DOHH2 (cell line): Measurements from ENCODE around the gene WHRN.

Experiments
- EZH2phosphoT487 ChIP-seq: fragments of 200-600 bp; sonication (generic); IDR thresholded peaks from 2 replicates; pipeline ENCODE4 v1.6.1; 2017; ENCODE audit warnings: borderline replicate concordance, mild to moderate bottlenecking, antibody characterized with exemption, low read length, moderate library complexity, mixed read lengths
- TF ChIP-seq, protein P1 (sequence below): fragments of 200-600 bp; sonication (generic); IDR thresholded peaks from one replicate; pipeline ENCODE4 v1.5.1; 2014; ENCODE audit warnings: antibody characterized with exemption, mild to moderate bottlenecking, low read depth, low read length; ENCODE audit not compliant: poor library complexity, severe bottlenecking

DNA sequence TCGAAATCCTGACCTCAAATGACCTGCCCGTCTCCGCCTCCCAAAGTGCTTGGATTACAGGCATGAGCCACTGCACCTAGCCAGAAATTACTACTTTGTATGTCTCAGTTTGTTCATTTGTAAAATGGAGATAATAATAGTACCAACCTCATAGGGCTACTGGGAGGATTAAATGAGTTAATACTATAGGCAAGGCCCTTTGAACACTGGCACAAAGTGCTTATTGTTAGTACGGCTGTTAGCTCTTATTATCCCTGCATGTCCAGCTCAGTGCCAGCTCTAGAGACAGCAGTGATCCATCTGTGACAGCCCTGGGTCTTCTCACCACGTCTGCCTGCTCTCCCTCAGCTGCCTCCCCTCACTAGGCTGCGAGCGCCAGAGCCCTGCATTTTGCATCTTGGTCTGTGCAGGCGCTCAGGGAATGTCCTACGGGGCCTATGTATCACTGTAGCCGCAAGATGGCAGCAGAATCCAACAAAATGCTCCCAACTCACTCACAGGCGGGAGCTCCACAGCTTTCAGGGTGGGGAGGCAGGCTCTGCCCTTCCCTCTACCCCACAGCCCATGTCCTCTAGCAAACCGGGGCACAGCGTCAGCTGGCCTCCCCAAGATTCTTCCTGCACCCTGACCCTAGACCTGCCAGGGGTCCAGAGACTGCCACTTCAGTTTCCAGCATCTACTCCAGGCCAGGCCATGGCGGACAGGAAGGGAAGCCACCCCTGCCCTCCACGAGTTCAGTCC lies 99.8 kb downstream of the WHRN start:
- TF ChIP-seq, protein P1, sequence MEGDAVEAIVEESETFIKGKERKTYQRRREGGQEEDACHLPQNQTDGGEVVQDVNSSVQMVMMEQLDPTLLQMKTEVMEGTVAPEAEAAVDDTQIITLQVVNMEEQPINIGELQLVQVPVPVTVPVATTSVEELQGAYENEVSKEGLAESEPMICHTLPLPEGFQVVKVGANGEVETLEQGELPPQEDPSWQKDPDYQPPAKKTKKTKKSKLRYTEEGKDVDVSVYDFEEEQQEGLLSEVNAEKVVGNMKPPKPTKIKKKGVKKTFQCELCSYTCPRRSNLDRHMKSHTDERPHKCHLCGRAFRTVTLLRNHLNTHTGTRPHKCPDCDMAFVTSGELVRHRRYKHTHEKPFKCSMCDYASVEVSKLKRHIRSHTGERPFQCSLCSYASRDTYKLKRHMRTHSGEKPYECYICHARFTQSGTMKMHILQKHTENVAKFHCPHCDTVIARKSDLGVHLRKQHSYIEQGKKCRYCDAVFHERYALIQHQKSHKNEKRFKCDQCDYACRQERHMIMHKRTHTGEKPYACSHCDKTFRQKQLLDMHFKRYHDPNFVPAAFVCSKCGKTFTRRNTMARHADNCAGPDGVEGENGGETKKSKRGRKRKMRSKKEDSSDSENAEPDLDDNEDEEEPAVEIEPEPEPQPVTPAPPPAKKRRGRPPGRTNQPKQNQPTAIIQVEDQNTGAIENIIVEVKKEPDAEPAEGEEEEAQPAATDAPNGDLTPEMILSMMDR = peak; percentile 89
- TF ChIP-seq EZH2phosphoT487 = no peak
